Esophagus squamous epithelium (tissue), 4 donors: Measurements from ENCODE around the gene ARHGAP32.

Experiments
- POLR2A ChIP-seq, 4 donors: fragments of 450-650 bp; IDR thresholded peaks; one replicate each; pipeline ENCODE4 v1.6.1; 2017; ENCODE audit warnings: antibody characterized with exemption in 4 of 4, mild to moderate bottlenecking in 4 of 4, moderate library complexity in 3 of 4
- TF ChIP-seq, protein P1 (sequence below), 6 experiments: fragments of 450-650 bp in 4 of 6; fragments of 200-600 bp in 2 of 6; sonication (generic) in 2 of 6; IDR thresholded peaks; one replicate each; pipeline ENCODE4 v1.5.1; 2016 to 2019; ENCODE audit warnings: antibody characterized with exemption in 6 of 6, mild to moderate bottlenecking in 4 of 6, moderate library complexity in 4 of 6

DNA sequence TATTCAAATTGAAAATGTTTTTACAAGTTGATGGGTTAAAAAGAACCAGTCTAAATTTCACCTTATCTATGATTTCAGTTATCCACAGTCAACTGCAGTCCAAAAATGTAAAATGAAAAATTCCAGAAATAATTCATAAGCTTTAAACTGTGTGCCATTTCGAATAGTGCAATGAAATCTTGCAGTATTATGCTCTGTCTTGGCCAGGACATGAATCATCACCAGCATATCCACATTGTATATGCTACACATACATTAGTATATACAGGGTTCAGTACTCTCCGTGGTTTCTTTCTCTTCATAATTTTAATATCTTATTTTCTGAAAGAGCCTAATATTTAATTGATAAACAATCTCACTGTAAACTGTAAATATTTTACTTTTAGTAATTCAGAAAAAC lies 45.9 kb downstream of the ARHGAP32 start:
- TF ChIP-seq, protein P1, sequence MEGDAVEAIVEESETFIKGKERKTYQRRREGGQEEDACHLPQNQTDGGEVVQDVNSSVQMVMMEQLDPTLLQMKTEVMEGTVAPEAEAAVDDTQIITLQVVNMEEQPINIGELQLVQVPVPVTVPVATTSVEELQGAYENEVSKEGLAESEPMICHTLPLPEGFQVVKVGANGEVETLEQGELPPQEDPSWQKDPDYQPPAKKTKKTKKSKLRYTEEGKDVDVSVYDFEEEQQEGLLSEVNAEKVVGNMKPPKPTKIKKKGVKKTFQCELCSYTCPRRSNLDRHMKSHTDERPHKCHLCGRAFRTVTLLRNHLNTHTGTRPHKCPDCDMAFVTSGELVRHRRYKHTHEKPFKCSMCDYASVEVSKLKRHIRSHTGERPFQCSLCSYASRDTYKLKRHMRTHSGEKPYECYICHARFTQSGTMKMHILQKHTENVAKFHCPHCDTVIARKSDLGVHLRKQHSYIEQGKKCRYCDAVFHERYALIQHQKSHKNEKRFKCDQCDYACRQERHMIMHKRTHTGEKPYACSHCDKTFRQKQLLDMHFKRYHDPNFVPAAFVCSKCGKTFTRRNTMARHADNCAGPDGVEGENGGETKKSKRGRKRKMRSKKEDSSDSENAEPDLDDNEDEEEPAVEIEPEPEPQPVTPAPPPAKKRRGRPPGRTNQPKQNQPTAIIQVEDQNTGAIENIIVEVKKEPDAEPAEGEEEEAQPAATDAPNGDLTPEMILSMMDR (IDR thresholded peaks at IDR 0.05): no peak
- no peak for TF ChIP-seq POLR2A (IDR thresholded peaks at IDR 0.05)
